Lung (tissue), 12 donors: Measurements from ENCODE around the gene ACIN1. TPM values are rescaled to one million over a fixed set of nuclear protein-coding genes. Genes with fewer than 3 reads are reported as not detected.
"Not testable (repeated sequence)": the region's sequence is repeated elsewhere in the genome, so short reads cannot be mapped to it uniquely, and the experiment has no call there.

Source experiments
- ATAC-seq: fragments of 200-7000 bp; cut with Tn5 transposase; one replicate; pipeline ENCODE4 v1.9.1; 2020; ENCODE audit warnings: moderate number of reproducible peaks; ENCODE audit not compliant: insufficient read depth, low FRiP score
- DNase-seq, 3 donors: peaks; one replicate each; pipeline ENCODE4 v3.0.0-alpha.2; 2013 to 2017
- H3K27ac ChIP-seq, 2 donors: one replicate each; pipeline ENCODE4 v1.5.1; 2013; ENCODE audit warnings: mild to moderate bottlenecking in 2 of 2, moderate library complexity in 2 of 2, control low read depth in 1 of 2, inconsistent platforms in 1 of 2, low read depth in 1 of 2, low read length in 1 of 2
- H3K27me3 ChIP-seq, 3 donors: one replicate each; pipeline ENCODE4 v1.5.1; 2013; ENCODE audit warnings: low read length in 2 of 3; ENCODE audit not compliant: control insufficient read depth in 3 of 3, insufficient read depth in 3 of 3
- H3K36me3 ChIP-seq, 4 donors: one replicate each; pipeline ENCODE4 v1.5.1; 2013; ENCODE audit warnings: low read length in 4 of 4, mild to moderate bottlenecking in 1 of 4, moderate library complexity in 1 of 4; ENCODE audit not compliant: control insufficient read depth in 4 of 4, insufficient read depth in 4 of 4
- H3K4me1 ChIP-seq, 5 donors: one replicate each; pipeline ENCODE4 v1.5.1; 2013; ENCODE audit warnings: low read length in 5 of 5, mild to moderate bottlenecking in 2 of 5, moderate library complexity in 1 of 5; ENCODE audit not compliant: control insufficient read depth in 5 of 5, insufficient read depth in 5 of 5
- H3K4me3 ChIP-seq: one replicate; pipeline ENCODE4 v1.5.1; 2013; ENCODE audit warnings: mild to moderate bottlenecking, control low read depth, moderate library complexity
- H3K9ac ChIP-seq, 2 donors: one replicate each; pipeline ENCODE4 v1.5.1; 2013; ENCODE audit warnings: low read length in 2 of 2, control low read depth in 1 of 2; ENCODE audit not compliant: insufficient read depth in 1 of 2
- H3K9me3 ChIP-seq, 4 donors: one replicate each; pipeline ENCODE4 v1.5.1; 2013; ENCODE audit warnings: low read length in 3 of 4, mild to moderate bottlenecking in 1 of 4, moderate library complexity in 1 of 4; ENCODE audit not compliant: control insufficient read depth in 4 of 4, insufficient read depth in 3 of 4
- CTCF ChIP-seq: IDR thresholded peaks from 2 replicates; pipeline ENCODE4 v1.5.1; 2012; ENCODE audit warnings: mild to moderate bottlenecking; ENCODE audit errors: control extremely low read depth, extremely low read depth
- WGBS, 2 donors: extraction: QIAGEN DNeasy Blood & Tissue Kit; methylation state at CpG; one replicate each; pipeline ENCODE4 v1.1.7; 2013; 5-methylcytosine and 5-hydroxymethylcytosine counted together
- polyA plus RNA-seq, 2 donors: library from polyadenylated mRNA; stranded (reverse); fragments of 200-250 nt; gene quantifications; one replicate each; pipeline ENCODE4 v1.2.1, GENCODE V29; 2013
- total RNA-seq, 2 donors: library from RNA; depleted of rRNA in 1 of 2; stranded (reverse); fragments of >200 nt in 1 of 2; gene quantifications; one replicate each; pipeline ENCODE4 v1.2.1, GENCODE V29; 2014 to 2021
- donor health status: control.
- donor health status: control.
- donor health status: Bipolar disorder and iron deficiency.
- donor health status: healthy.
- donor health status: DM: yes; HTN: yes; CAD: no.

The ACIN1 gene
- total and polyA plus RNA-seq, 4 donors, result 76.3 to 154 (median 115) TPM

- TF ChIP-seq CTCF, result no peak
- Histone ChIP-seq H3K36me3 (no peaks in the 10 kb centered on the region), H3K27me3 (no peaks in the 10 kb centered on the region), H3K4me1 (no peaks in the 10 kb centered on the region), H3K27ac (no peak overlapping the region), H3K9me3 (no peaks in the 10 kb centered on the region), H3K4me3 (no peak overlapping the region), H3K9ac (no peak overlapping the region)
- 54 to 78% methylated on average over 4 of the region's 4 CpGs for WGBS, 2 donors
- ATAC-seq (no peak), DNase-seq (no peak)
Measured at GRCh38 chr14:23015618-23016017, 79.3 kb downstream of the ACIN1 start.

GRCh38 chr14:23013749-23014054 is 81.2 kb downstream of the ACIN1 start:
- not testable (repeated sequence) for ATAC-seq, H3K9me3 ChIP-seq, H3K4me3 ChIP-seq, H3K27ac ChIP-seq, H3K9ac ChIP-seq, H3K36me3 ChIP-seq, H3K27me3 ChIP-seq, DNase-seq, H3K4me1 ChIP-seq
- WGBS, 2 donors, result 93 to 95% methylated on average over 5 of the region's 5 CpGs

- Histone ChIP-seq H3K4me1 (peaks cover 0 to 14% (median 3%) of the 10 kb centered on the region in 5 donors), H3K4me3 (no peak overlapping the region), H3K27me3 (no peaks in the 10 kb centered on the region), H3K9ac (no peak overlapping the region), H3K36me3 (no peaks in the 10 kb centered on the region), H3K27ac (no peak overlapping the region), H3K9me3 (no peaks in the 10 kb centered on the region)
- no peak for DNase-seq
- no peak for ATAC-seq
- 78 to 90% methylated on average over 6 of the region's 6 CpGs for WGBS, 2 donors
- TF ChIP-seq CTCF, result no peak
Measured at GRCh38 chr14:23013054-23013748, 81.7 kb downstream of the ACIN1 start.

- ATAC-seq (peak; percentile 48), DNase-seq (peak; percentile 85 to 91 (median 87))
- TF ChIP-seq CTCF, result no peak
- Histone ChIP-seq H3K4me1 (peaks cover 0 to 33% (median 4%) of the 10 kb centered on the region in 5 donors), H3K27me3 (no peaks in the 10 kb centered on the region), H3K9ac (peak within 1 kb of the TSS; percentile 41 to 87), H3K4me3 (peak within 1 kb of the TSS; percentile 49), H3K27ac (peak within 1 kb of the TSS; percentile 87 to 88), H3K36me3 (peaks cover 0 to 3% (median 0%) of the 10 kb centered on the region in 4 donors), H3K9me3 (no peaks in the 10 kb centered on the region)
- WGBS, 2 donors, result 2 to 3% methylated on average over 34 to 40 of the region's 40 CpGs
Measured at GRCh38 chr14:23009939-23010726, 84.8 kb downstream of the ACIN1 start, which contains the start of gene C14orf93. Gene C14orf93 (minus strand): TSS chr14:23010143. CDS start chr14:22999023, 11,120 bp downstream.
